ENCODE measurements around the gene COBL.
"Not testable (repeated sequence)": the region's sequence is repeated elsewhere in the genome, so short reads cannot be mapped to it uniquely, and the experiment has no call there.

Gene COBL

GRCh38 chr7:51229620-51230323, 86.8 kb downstream of the COBL start:
- DNase-seq (ENCODE audit: low read depth): no peak

DNA sequence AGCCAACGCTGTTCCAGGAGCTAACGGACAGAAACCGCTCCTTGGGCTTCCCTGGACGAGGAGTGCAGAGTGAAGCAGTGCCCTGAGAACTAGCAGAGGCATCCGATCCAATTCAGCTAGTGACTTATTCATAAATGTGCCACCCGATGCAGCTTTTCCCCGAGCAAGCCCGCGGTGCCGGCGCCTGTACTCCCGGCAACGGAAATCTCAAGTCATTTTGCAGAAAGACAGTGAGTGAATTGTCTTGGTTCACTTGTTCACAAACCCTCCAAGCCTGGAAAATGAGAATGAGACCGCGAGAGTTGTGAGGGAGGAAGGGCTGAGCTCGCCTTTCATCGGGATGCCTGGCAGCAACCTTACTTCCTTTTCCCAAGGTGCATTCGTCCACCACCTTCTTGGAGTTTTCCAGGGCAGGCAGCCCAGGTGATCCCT, 87.5 kb downstream of the COBL start:
- DNase-seq (ENCODE audit: low read depth): no peak

GRCh38 chr7:51228386-51228958, 88.1 kb downstream of the COBL start:
- DNase-seq (ENCODE audit: low read depth): no peak

DNA sequence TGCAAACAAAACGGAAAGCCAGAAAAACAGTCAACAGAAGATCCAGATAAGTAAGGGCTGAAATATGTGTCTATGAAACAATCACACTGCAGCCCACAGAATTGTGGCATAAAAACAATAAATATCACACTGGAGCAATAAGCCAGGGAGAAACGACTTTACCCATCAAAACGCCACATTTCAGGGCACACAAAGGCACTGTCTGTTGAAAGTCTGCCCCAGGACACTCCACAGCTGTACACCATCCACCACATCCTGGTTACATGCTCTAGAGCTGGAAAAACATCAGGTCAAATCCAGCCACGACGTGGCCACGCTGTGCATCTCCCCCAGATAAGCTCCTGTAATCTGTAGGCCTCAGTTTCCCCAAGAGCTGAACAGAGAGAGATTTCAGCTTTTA, 88.7 kb downstream of the COBL start:
- DNase-seq (ENCODE audit: low read depth): no peak

DNA sequence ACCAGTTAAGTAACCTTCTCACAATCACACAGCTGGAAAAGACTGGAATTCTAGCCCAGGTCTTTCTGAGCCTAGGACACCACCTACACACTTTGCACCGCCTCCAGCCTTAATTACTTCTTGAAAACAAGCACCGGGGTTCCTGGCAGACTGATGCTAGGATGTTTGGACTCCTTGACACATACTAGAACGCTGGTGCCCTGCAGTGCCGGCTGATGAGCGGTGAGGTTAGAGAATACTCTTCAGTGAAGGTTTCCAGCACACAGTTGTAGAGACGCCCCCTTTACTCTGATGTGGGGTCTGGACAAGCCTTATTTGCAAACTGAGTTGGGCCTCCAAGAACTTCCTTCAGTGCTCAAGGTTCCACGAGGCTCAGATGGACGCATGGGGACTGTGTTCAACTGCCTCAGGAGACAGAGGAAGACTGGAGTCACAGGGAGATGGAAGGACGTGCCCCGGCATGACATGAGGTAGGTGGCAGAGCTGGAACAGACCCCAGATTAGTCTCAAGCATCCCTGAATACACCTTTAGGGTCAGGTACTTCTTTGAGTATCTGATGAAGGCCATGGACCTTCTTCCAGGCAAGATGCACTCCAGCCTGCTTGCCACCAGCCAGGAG, 89.6 kb downstream of the COBL start:
- DNase-seq (ENCODE audit: low read depth): no peak

GRCh38 chr7:51226063-51226755, 90.4 kb downstream of the COBL start:
- DNase-seq (ENCODE audit: low read depth): no peak

DNA sequence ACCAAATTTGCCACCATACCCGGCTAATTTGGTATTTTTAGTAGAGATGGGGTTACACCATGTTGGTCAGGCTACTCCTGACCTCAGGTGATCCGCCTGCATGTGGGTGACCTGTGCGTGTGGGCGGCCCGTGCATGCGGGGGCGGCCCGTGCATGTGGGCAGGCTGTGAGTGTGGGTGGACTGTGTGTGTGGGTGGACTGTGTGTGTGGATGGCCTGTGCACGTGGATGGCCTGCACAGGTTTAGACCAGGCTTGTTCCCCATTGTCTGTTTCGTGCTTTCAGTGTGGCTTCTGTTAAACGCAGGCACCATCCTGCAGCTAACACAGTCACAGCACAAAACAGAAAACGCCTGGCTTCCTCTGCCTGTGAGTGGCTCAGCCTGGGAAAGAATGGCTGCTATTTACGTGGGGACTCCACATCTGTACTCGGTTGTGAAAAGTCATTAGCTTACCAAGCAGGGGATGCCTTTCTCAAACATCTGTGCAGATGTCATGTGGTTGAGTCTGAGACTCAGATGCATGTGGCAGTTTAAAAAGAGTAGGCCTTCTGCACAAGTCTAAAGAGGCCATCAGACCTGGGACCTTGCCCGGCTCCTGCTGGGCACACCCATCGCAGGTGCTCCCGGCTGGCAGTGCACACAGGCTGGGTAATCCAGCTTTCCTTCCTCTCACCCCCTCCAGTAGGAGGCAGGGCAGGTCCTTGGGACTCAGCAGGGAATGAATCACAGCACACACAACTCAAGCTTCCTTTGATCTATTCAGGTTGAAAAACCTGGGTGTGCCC, 91.6 kb downstream of the COBL start:
- no peak for DNase-seq (ENCODE audit: low read depth)

- DNase-seq (ENCODE audit: low read depth): no peak
Observed at GRCh38 chr7:51223505-51223904, 93.1 kb downstream of the COBL start.

- no peak for DNase-seq (ENCODE audit: low read depth)
Observed at GRCh38 chr7:51222916-51223315, 93.7 kb downstream of the COBL start.

DNA sequence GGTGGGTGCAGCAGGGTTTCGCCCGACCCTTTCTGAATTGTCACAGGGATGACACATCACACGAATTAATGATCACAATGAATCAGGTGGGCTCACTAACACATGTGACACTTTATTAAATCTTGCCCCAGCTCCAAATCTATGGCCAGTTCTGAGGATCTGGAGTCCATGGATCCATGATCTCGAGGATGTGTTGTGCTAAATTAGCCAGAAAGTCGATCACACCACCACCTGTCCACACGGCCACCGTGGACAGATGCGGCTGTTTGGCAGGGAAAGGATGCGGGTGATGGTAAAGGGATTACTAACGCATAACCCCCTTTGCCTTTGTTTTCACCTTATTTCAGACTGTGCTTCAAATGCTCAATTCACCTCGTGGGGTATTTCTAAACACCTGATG, 96.4 kb downstream of the COBL start:
- DNase-seq (ENCODE audit: low read depth): no peak

GRCh38 chr7:51219261-51219988, 97.2 kb downstream of the COBL start:
- DNase-seq (ENCODE audit: low read depth): no peak

- DNase-seq (ENCODE audit: low read depth): no peak
Observed at GRCh38 chr7:51217804-51218203, 98.8 kb downstream of the COBL start.

GRCh38 chr7:51214098-51214497, 102.5 kb downstream of the COBL start:
- no peak for DNase-seq (ENCODE audit: low read depth)

DNA sequence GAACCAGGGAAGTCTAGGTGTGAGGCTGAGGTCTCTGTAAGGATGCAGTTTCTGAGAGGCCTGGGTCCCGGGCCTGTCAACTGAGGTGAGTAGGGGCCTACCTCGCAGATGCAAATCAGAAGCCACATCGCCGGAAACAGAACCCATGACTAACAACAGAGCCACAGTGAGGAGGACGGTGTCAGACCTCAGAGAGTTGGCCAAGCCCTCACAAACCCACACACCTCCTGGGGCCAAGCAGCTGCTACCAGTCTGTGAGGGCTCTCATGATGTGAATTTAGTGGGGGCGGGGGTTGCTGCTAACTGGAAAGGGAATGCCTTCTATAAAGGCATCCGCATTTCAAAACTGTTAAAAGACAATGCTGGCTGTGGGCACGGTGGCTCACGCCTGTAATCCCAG, 103.0 kb downstream of the COBL start:
- DNase-seq (ENCODE audit: low read depth): no peak

DNA sequence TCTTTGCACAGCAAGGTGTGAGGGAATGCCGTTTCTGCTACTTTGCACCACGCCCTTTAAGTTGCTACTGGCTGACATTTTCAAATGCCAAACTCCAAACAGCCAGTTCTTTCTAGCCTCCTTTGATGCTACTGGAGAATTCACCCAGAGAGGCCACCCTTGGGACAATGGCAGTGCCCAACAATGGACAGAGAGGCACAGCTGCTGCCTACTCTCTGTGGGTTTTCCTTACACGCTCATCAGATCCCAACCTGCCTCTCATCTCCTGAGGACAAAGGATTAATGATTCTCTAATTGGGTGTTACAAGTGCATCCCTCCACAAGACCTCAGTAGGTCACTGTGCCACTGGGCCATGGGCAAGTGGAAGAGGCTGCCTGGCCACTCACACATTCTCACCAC, 105.8 kb downstream of the COBL start:
- DNase-seq (ENCODE audit: low read depth): no peak

DNA sequence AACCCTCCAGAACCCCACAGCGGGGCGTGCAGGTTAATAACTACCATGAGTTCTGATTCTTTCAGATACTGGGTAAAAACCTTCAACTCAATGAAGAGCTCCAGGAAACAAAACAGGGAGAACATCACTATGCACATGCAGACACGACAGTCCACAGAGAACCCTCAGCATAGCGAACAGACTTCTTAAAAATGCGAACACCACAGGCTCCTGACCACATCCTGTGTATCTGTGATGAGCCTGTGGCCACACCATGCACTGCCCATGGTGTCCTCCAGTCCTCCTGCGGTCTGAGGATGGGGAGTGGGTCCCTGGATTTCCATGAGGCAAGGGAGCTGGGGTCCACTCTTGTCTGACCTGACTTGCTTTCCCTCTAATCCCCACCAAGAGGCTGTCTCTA, 107.2 kb downstream of the COBL start:
- DNase-seq (ENCODE audit: low read depth): no peak

DNA sequence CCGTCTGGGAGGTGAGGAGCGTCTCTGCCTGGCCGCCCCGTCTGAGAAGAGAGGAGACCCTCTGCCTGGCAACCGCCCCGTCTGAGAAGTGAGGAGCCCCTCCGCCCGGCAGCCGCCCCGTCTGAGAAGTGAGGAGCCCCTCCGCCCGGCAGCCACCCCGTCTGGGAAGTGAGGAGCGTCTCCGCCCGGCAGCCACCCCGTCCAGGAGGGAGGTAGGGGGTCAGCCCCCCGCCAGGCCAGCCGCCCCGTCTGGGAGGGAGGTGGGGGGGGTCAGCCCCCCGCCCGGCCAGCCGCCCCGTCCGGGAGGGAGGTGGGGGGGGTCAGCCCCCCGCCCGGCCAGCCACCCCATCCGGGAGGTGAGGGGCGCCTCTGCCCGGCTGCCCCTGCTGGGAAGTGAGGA, 108.5 kb downstream of the COBL start:
- not testable (repeated sequence) for DNase-seq (ENCODE audit: low read depth)

GRCh38 chr7:51198654-51199053, 118.0 kb downstream of the COBL start:
- no peak for DNase-seq (ENCODE audit: low read depth)

GRCh38 chr7:51190969-51191368, 125.6 kb downstream of the COBL start:
- DNase-seq (ENCODE audit: low read depth): no peak

- DNase-seq (ENCODE audit: low read depth): no peak
Observed at GRCh38 chr7:51189777-51190176, 126.8 kb downstream of the COBL start.

GRCh38 chr7:51188987-51189386, 127.6 kb downstream of the COBL start:
- DNase-seq (ENCODE audit: low read depth): no peak

GRCh38 chr7:51187941-51188340, 128.7 kb downstream of the COBL start:
- DNase-seq (ENCODE audit: low read depth): no peak

Data from activated T-cell treated with anti-CD3 and anti-CD28 coated beads for 48 hours (primary cell).